ENCODE data around the gene ZNRF1.

Gene ZNRF1

GRCh38 chr16:75062135-75062975 lies 63.5 kb downstream of the ZNRF1 start:
- Histone ChIP-seq H3K36me3 (no peaks in the 10 kb centered on the region), H3K27me3 (no peaks in the 10 kb centered on the region), H3K27ac (peak overlapping the region; percentile 74), H3K9me3 (no peaks in the 10 kb centered on the region), H3K4me3 (ENCODE audit: low read depth in 1 of 2, low read length in 1 of 2) (no peak overlapping the region), H3K4me1 (ENCODE audit: control insufficient read depth in 1 of 2, insufficient read depth in 1 of 2, low read depth in 1 of 2, low read length in 1 of 2) (peaks cover 57 to 58% of the 10 kb centered on the region in 2 experiments)
- TF ChIP-seq CTCF (IDR thresholded peaks at IDR 0.05) = no peak

- TF ChIP-seq CTCF (IDR thresholded peaks at IDR 0.05) = no peak
- H3K9me3 ChIP-seq = no peaks in the 10 kb centered on the region
- H3K4me3 ChIP-seq (ENCODE audit: low read depth in 1 of 2, low read length in 1 of 2) = no peak overlapping the region
- no peaks in the 10 kb centered on the region for H3K27me3 ChIP-seq
- peaks cover 57 to 58% of the 10 kb centered on the region in 2 experiments for H3K4me1 ChIP-seq (ENCODE audit: control insufficient read depth in 1 of 2, insufficient read depth in 1 of 2, low read depth in 1 of 2, low read length in 1 of 2)
- H3K27ac ChIP-seq = peak overlapping the region; percentile 29
- H3K36me3 ChIP-seq = no peaks in the 10 kb centered on the region
These were observed 64.1 kb downstream of the ZNRF1 start for GRCh38 chr16:75062976-75063346.

GRCh38 chr16:75063549-75064088 lies 64.8 kb downstream of the ZNRF1 start:
- no peaks in the 10 kb centered on the region for H3K27me3 ChIP-seq
- TF ChIP-seq CTCF (IDR thresholded peaks at IDR 0.05) = no peak
- H3K4me1 ChIP-seq (ENCODE audit: control insufficient read depth in 1 of 2, insufficient read depth in 1 of 2, low read depth in 1 of 2, low read length in 1 of 2) = peaks cover 57 to 58% of the 10 kb centered on the region in 2 experiments
- no peaks in the 10 kb centered on the region for H3K36me3 ChIP-seq
- no peak overlapping the region for H3K4me3 ChIP-seq (ENCODE audit: low read depth in 1 of 2, low read length in 1 of 2)
- peak overlapping the region; percentile 53 for H3K27ac ChIP-seq
- H3K9me3 ChIP-seq = no peaks in the 10 kb centered on the region

- Histone ChIP-seq H3K4me3 (ENCODE audit: low read depth in 1 of 2, low read length in 1 of 2) (no peak overlapping the region), H3K4me1 (ENCODE audit: control insufficient read depth in 1 of 2, insufficient read depth in 1 of 2, low read depth in 1 of 2, low read length in 1 of 2) (peaks cover 57 to 58% of the 10 kb centered on the region in 2 experiments), H3K36me3 (no peaks in the 10 kb centered on the region), H3K9me3 (no peaks in the 10 kb centered on the region), H3K27me3 (no peaks in the 10 kb centered on the region), H3K27ac (peak overlapping the region; percentile 53)
- TF ChIP-seq CTCF (IDR thresholded peaks at IDR 0.05) = no peak
These were observed 65.8 kb downstream of the ZNRF1 start for GRCh38 chr16:75064403-75065148.

GRCh38 chr16:75065149-75065505 lies 66.3 kb downstream of the ZNRF1 start:
- Histone ChIP-seq H3K27ac (peak overlapping the region; percentile 53), H3K4me3 (ENCODE audit: low read depth in 1 of 2, low read length in 1 of 2) (no peak overlapping the region)
- TF ChIP-seq CTCF (IDR thresholded peaks at IDR 0.05) = no peak

More at GRCh38 chr16:75065149-75065505, 66.3 kb downstream of the ZNRF1 start:
- Histone ChIP-seq H3K4me1 (ENCODE audit: control insufficient read depth in 1 of 2, insufficient read depth in 1 of 2, low read depth in 1 of 2, low read length in 1 of 2) (peaks cover 58 to 60% of the 10 kb centered on the region in 2 experiments), H3K36me3 (no peaks in the 10 kb centered on the region), H3K27me3 (no peaks in the 10 kb centered on the region), H3K9me3 (no peaks in the 10 kb centered on the region)
